Measurements from ENCODE around the gene ADD2.
A peak's percentile ranks its signal among the peaks of the same experiment; 100 is the strongest.

The ADD2 gene

DNA sequence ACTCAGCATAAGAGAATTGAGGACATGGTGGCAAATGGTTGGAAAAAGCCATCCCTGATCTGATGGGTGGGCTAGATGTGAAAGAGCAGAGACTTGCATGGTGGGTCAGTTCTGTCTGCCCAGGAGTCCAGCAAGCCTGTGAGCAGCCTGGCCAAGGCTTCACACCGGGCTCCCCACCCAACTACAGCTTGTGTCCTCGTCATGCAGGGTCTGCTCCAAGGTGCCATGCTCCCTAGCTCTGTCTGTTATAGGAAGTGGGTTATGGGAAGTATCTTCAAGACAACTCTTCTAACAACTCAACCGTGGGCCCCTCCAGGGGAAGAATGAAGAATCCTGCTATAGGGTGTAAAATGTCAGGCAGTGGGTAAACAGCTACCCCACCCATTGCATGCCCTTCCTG, 97.4 kb downstream of the ADD2 start:
- no peak for DNase-seq

DNA sequence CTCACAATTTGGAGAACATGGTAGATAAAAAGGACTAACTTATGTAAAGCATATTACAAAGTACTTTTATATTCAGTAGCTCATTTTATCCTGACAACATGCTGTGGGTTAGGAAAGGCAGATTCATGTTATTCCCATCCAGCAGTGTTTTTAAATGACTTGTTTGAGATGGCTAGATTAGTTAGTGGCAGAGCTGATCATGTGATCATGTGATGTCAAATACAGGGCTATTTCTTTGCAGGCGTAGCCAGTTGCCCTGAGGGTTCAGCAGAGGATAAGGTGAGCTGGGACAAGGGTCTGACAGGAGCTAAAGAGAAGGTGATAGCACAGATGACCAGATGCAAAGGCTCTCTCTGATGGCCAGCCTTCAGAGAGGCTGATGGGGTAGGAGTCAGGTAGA, 97.8 kb downstream of the ADD2 start:
- no peak for DNase-seq

DNA sequence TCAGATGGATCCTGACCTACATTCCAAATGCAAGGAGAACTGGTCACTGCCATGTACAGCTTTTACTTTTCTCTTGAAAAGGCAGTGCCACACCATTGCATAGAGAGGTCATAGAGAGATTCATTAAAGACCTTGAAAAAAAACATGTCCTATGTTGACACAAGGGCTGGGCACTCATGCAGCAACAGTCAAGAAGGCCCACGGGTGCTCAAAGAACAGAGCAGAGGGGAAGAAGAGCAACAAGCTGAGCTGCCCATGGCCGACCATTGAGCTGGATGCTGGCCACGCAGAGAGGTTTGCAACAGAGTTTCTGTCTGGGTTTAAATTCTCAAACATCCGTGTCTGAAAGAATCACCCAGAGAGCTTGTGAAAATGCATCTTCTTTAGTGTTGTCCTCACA, 99.1 kb downstream of the ADD2 start:
- DNase-seq: no peak

DNA sequence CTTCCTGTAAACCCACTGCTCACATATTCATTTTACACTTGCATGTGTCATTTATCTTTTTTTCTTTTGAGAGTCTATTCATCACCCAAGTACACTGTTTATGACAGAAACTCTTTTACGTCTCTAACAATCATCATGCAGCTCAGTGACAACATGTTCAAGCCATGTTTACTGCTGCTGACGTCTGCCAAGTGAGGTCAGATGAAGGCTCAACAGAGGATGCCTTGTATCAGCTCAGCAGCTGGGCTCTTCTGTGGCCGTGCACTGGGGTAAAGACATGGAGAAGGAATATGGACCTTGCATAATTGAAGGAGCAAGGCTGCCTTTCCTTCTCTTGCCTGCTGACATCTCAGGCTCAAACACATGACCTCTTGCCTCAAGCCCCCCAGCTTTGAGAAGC, 99.6 kb downstream of the ADD2 start:
- no peak for DNase-seq

DNA sequence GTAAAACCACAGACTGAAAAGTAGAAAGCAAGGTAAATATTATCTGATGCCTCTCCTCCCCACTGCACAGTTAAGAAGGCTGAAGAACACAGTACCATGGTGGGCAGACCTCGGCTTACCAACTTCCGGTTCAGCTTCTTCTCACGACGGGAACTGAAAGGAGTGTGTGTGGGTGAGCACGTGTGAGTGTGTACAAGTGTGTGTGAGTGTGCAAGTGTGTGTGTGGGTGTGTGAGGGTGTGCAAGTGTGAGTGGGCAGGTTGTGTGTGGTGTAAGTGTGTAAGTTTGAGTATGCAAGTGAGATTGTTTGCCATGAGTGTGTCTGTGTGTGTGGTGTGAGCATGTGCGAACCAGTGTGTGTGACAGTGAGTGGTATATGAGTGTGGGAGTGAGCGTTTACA, 103.5 kb downstream of the ADD2 start:
- DNase-seq: peak in 1 of 2 donors; percentile 12

DNA sequence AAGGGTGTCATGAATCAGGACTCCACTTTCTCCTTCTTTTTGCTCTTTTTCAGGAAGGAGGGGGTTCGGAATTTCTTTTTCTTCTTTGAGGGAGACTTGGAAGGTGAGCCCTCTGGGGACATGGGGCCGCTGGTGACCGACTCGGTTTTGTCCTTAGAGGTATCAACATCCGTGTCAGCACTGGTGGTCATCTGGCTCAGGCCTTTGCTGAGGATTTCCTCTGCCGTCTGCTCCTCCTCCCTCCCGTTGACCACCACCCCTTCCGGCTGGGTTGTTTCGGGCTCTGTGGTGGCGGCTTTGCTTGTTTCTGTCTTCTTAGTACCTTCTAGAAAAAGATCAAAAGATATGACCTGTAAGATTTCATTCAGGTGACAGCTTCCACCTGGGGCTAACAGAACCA, 104.6 kb downstream of the ADD2 start:
- no peak for DNase-seq

DNA sequence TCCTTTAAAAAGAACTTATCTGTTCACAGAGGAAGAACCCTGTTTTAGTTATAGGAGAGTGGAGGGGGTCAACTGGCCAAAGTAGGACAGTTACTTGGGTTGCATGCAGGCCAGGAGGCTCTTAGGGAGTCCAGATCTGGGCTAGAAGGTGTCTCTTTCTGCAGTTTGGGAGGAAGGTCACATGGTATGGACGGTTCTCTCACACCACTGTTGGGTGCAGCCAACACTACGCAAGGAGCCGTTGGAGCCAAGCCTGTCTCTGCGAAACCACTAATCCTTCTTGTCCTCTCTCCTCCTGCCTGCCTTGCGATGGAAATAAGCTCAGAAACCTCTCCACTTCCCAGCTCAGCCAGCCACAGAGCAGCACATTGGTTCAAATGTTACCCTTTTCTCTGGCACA, 108.4 kb downstream of the ADD2 start:
- DNase-seq: no peak

DNA sequence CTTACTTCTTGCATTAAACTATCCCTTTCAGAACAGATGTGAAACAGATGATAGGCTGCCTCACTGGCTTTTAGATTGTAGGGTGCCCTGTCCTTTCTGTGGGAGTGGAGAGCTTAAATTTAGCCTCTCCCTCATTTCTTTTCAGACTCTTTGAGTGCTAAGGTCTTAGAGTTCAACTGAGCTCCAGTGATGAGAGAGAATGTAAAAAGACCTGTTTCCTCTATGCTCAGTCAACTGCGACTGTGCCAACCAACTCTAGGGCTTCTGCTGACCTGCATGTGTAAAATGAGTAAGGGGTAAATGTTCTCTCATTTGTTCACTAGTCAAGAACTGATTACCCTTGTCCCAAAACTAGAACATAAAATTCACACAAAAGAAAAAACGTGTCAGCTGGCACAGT, 109.5 kb downstream of the ADD2 start:
- DNase-seq: no peak

DNA sequence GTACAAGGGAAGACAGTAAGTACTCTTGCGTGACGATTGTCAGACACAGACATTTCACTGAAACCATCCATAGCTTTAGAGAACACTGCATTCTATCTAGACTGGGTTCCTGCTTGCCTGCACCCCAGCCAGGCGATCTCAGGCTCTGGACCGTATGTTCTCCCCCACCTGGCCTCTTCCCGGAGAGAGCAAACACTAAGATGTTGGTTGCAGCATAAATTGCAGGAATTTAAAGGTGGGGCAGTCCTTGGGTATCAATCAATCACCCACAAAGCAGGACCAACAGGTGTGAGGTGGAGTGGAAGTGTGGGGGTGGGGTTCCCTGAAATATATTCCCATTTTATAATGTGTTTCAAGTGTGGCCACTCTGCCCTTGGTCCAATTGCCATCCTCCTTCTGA, 110.8 kb downstream of the ADD2 start:
- DNase-seq: no peak

DNA sequence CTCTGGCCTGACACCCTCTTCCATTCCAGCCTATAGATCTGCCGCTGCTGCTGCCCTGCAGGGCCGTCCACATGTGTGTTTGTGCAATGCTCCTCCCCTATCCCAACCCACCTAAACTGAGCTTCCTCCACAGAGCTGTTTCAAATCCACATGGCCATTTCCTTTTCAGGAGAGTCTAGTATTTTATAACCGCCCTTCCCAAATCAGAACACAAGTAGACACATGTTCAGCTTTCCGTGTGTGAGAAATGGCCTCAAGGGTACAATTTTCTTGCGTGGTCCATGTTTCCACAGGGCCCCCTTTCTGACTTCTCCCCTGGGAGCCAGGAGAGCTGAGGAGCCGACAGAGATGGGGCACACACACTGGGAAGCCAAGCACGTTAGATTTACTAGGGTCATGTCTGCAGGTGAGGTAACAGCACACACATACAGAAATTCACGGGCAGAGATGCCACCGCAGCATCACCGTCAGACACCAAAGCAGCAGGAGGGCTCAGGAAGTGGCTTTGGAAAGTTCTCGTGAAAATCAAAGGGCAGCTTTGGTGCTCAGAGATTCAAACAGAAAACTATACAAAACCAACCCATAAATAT, 111.5 kb downstream of the ADD2 start:
- peak; percentile 23 to 31 for DNase-seq

DNA sequence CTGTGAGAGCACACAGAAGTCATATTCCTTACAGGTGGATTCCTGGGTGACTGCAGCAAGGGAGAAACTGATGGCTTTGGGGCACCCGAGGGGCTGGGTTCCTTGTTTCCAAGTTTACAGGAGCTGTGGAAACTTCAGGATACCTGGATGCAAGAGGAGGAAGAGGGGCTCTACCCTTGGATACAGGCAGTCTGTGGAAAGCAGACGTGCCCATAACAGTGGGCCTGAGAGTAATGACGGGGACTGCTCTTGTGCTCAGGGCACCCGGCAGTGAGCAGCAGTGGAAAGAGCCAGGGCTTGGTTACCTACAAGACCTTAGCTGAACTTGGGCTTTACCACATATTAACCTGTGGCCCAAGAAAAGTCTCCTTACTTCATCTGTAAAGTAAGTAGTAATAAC, 112.2 kb downstream of the ADD2 start:
- no peak for DNase-seq

DNA sequence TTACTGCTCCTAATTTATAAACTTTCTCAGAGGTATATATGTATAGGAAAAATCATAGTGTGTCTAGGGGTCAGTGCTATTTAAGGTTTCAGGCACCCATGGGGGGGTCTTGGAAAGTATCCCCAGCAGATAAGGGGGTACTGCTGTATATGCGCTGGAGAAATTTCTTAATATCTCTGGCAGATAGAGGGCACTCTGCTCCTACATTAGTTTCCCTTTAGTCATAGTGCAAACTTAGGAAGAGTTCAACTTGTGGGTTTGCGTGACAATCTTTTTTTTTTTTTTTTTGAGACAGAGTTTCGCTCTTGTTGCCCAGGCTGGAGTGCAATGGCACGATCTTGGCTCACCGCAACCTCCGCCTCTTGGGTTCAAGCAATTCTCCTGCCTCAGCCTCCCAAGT, 112.8 kb downstream of the ADD2 start:
- peak in 1 of 2 donors; percentile 34 for DNase-seq

DNA sequence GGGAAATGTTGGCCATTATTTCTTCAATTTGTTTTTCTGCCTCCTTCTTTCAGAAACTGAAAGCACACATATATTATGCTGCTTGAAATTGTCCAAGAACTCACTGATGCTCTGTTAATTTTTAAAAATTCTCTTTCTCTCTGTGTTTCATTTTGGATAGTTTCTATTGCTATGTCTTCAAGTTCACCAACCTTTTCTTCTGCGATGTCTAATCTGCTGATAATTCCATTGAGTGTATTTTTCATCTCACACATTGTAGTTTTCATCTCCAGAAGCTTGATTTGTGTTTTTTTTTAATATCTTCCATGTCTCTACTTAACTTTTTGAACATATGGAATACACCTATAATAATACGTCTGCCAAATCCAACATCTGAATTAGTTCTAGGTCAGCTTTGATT, 116.3 kb downstream of the ADD2 start:
- no peak for DNase-seq

DNA sequence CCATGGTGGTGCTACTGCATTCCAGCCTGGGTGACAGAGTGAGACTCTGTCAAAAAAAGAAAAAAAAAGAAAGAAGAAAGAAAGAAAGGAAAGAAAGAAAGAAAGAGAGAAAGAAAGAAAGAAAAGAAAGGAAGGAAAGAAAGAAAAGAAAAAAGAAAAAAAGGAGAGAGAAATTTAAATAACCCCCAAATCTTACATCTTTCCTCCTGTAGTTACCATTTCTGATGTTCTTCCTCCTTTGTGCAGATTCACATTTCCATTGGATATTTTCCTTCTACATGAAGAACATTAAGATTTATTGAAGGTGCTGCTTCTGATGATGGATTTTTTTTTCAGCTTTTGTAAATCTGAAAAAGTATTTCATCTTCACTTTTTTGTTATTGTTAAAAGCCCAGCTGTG, 117.0 kb downstream of the ADD2 start:
- DNase-seq: no peak

DNA sequence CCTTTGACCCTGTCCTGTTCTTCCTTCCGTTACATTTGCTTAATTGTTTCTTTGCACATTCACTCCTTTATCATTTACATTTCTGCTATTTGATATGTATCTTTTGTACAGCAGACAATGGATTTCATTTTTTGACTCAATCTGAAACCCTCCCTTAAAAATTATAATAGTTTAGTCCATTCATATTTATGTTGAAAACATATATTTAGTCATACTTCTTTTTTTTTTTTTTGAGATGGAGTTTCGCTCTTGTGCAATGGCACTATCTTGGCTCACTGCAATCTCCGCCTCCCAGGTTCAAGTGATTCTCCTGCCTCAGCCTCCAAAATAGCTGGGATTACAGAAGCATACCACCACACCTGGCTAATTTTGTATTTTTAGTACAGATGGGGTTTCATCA, 119.0 kb downstream of the ADD2 start:
- DNase-seq: no peak

DNA sequence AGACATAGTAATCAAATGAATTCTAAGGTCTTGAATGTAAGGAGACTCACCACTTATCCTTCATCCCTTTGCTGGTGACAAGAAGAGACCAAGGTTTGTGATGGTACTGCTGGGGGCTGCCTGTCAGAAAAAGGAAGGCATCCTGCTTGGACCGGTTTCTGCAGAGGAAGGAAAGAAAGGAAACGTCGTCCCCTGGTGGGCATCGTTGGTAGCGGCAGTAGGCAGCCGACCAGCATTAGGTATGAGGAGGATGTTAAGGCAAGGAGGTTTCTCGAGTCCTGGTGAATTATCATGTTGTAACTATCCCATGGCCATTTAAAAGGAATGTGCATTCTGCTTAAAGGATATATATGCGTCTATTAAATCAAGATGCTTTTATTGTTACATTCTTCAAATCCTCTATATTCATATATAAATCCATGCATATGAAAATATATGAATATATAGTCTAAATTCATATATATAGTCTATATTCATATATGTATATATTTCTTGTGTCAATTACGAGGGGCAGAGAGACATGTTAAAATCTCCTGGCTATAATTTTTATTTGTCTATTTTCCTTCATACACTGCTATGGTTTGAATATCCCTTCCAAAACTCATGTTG, 120.0 kb downstream of the ADD2 start:
- peak; percentile 63 to 69 for DNase-seq

DNA sequence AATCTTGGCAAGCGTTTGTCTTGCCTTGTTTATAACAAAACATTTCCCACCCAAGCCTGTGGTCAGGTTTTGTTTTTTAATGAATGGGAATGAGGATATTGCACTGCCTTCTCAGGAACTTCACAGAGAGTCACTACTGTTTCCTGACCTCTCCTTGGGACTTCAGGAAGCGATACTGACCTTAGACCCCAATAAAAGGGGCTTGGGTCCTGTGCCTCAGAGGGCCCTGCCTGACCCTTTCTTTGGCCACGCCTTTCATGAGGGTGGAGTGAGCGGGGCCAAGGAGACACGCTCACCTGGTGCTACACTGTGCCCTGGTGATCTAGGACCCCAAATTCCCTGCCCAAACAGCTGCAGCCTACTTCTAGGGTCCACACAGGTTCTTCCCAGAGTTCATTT, 121.6 kb downstream of the ADD2 start:
- no peak for DNase-seq

DNA sequence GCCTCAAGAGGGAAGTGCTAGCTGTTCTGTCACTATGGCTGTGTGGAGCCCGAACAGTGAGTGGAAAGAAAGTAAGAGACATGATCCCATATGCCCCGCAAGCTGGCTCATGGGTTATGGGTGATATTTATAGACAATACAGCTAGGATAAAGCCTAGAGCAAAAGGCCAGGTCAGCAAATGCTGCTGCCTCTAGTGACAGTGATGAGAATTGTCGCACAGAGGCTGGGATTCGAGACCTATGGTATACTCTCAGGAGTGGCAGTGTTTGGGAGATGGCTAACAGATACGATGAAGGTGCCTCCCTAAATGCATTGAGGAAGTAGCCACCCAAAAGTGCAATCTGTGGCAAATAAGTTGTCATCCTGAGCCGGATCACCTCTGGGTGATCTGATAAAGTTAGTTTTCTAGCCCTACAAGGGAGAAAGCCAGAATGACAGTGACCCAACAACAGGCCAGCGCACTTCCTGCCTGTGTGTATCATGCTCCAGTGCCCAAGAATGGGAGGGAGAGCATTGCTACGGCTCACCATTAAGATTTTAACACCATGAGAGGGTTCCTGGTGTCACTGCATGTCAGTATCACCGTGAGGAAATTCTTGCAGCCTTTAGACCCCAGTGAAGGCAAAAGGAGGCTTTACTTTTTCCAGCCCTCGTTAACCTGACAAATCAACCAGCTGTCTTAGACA, 122.1 kb downstream of the ADD2 start:
- no peak for DNase-seq

DNA sequence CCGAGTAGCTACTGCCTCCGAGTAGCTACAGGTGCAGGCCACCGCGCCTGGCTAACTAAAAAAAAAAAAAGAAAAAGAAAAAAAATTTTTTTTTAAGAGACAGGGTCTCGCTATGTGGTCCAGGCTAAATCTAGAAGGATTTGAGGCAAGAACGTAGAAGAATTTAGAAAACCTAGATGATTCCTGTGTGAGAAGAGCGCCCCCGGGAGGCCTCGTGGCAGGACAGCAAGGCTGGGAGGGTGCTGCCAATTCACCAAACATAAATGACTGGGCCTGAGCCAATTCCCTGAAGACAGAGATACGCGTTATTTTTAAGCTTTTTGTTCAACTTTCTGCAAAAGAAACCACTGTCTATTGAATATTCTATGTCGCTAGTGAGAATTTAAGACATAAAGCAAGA, 124.3 kb downstream of the ADD2 start:
- peak in 1 of 2 donors; percentile 11 for DNase-seq

DNA sequence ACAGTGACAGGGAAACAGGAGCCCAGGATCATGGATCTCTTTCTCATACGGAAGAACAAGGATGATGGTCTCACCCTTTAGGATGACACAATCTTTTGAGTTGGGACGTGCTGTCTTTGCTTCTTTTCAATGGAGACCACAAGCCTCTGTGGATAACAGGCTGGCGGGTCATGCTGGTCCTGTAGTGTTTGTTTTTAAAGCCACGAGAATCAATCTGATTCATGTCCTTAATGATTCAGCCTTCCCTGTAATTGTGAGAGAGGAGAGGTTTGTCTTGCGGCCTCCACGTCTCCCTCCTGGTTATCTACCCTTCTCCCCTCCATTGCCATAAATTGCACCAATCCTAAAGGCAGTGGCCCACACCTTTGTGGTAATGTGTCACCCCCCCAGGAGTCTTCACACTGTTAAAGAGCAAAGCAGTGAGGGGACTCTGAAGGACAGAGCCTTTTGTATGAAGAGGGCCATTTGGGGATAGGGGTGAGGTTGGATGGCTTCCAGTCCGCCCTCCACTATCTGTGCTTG, 126.7 kb downstream of the ADD2 start:
- no peak for DNase-seq

DNA sequence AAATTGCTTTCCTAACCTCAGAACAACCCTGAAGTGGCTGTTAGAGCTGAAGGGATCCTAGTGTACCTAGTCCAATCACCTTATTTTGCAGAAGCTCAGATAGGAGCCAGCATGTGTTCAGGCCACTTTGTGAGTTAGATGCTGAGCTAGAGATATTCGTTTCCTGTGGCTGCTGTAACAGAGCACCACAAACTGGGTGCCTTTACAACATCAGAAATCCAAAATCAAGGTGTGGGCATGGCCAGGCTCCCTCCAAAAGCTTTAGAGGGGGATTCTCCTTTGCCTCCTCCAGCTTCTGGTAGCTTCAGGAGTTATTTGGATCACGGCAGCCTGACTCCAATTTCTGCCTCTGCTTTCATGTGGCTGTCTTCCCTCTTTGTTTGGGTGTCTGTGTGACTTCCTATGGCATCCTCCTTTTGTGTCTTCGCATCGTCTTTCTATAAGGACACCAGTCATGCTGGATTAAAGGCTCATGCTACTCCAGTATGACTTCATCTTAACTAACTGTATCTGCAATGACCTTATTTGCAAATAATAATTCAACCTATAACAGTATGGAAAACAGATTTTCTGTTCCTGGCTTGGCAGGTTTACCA, 128.1 kb downstream of the ADD2 start:
- no peak for DNase-seq

DNA sequence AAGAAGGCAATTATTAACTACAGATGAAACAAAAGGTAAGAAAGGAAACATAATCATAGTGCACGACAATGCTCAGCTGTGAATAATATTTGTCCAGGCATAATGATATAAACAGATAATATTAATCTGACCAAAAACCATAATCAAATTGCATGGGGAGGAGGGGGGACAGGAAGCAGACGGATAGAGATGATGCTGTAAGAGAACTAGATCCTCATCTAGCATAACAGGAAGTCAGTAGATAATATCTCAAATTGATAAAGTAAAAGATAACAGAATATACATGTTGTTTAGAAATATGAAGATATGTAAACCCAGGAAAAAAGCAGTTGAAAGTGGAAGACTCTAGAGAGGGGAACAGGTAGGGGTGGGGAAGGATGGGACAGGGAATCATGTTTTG, 129.4 kb downstream of the ADD2 start:
- DNase-seq: no peak

DNA sequence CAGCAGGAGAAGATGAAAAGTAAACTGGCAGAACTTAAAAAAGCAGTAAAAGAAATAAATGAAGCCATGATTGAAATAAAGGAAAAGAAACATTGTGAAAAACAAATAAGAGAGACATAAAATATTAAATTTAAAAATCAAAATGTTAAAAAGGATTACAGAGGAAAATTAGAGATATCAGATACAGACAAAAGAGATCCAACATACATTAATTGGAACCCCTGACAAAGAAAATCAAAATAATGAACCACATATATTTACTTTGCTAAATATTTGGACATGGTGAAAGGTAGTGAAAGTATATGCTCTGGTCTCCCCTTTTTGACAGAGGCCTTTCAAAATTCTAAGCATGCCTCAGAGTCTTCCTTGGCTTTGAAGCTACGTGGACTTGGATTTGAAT, 134.5 kb downstream of the ADD2 start:
- no peak for DNase-seq

DNA sequence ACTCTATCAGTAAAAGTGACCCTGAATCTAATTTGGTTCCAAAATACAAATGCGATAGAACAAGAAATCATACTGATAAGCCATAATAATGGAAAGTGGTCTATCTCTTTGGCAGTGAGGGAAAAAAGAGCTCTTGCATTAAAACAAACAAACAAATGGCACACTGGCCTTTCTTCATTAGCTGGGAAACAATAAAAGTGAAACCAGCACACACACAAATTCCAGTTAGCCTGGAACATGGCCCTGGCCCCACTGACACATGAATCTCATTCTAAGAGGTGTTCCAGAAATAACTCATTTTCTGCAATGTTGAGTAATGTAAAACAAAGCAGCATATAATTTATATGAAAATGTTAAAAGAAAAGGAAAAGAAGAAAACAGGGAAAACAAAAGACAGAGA, 135.0 kb downstream of the ADD2 start:
- DNase-seq: no peak

All from CD4-positive, alpha-beta T cell treated with Interferon alpha-2 for 1 hour (primary cell).